ENCODE data around the gene THBS1. TPM values are rescaled to one million over a fixed set of nuclear protein-coding genes. Genes with fewer than 3 reads are reported as not detected.

Gene THBS1
- polyA plus RNA-seq, 1 experiment, result 6,610 TPM

- ChIA-PET POLR2A (no interaction called here), CTCF (interaction anchor here (1.0 kb wide), 1 partner anchor 73 kb away, joined by 3 read pairs; no protein-coding TSS in a partner anchor)
- Histone ChIP-seq H3K27me3 (ENCODE audit: control insufficient read depth, insufficient read depth, low read length) (no peaks in the 10 kb centered on the region), H3K36me3 (ENCODE audit: control insufficient read depth, insufficient read depth, low read length) (no peaks in the 10 kb centered on the region), H3K4me3 (ENCODE audit: low read depth, low read length) (no peak overlapping the region)
- DNase-seq (ENCODE audit: low read depth), result no peak
- TF ChIP-seq CTCF (IDR thresholded peaks at IDR 0.05; ENCODE audit: insufficient read depth, low read depth, low read length), result no peak
These were observed 32.4 kb downstream of the THBS1 start for GRCh38 chr15:39613271-39613670.

GRCh38 chr15:39613861-39614260 lies 33.0 kb downstream of the THBS1 start:
- CTCF ChIA-PET, result no interaction called here
- Histone ChIP-seq H3K4me3 (ENCODE audit: low read depth, low read length) (no peak overlapping the region), H3K27me3 (ENCODE audit: control insufficient read depth, insufficient read depth, low read length) (no peaks in the 10 kb centered on the region), H3K36me3 (ENCODE audit: control insufficient read depth, insufficient read depth, low read length) (no peaks in the 10 kb centered on the region)
- TF ChIP-seq CTCF (IDR thresholded peaks at IDR 0.05; ENCODE audit: insufficient read depth, low read depth, low read length), result no peak
- no peak for DNase-seq (ENCODE audit: low read depth)
- POLR2A ChIA-PET, result no interaction called here

- Histone ChIP-seq H3K27me3 (ENCODE audit: control insufficient read depth, insufficient read depth, low read length) (no peaks in the 10 kb centered on the region), H3K36me3 (ENCODE audit: control insufficient read depth, insufficient read depth, low read length) (no peaks in the 10 kb centered on the region), H3K4me3 (ENCODE audit: low read depth, low read length) (no peak overlapping the region)
- no peak for DNase-seq (ENCODE audit: low read depth)
- ChIA-PET CTCF (no interaction called here), POLR2A (no interaction called here)
- TF ChIP-seq CTCF (IDR thresholded peaks at IDR 0.05; ENCODE audit: insufficient read depth, low read depth, low read length), result no peak
These were observed 36.0 kb downstream of the THBS1 start for GRCh38 chr15:39616731-39617455.

DNA sequence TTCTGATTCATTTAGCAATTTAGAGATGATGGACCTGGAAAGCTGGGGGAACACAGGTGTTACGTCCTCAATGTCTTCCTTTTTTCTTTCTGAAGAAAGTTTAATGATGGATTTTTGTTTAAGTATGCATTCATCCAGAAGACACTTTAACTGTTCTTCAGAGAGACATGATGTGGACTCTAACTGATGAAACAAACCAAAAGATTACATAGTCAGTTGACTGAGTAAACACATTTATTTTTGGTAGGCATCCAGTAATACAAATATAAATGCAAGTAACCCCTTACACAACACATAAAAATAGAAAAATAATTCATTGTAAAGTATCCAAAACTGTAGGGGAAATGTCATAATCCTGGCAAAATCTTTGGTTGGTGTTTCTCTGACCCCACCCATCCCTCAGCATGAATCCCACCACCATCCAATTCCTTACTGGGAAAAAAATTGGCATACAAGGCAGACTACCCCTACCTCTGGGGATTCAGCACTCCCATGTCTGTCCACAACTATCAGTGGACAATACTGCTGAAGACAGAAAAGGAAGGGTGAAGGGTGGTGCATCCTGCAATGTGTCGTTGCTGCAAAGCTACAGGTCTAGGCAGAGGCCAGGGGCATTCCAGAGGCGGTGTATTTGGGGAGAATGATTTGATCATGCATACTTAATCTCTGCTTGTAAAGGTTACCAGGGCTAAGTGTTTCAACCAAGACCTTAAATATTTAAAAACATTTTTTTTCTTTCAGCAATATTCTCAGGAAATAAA lies 37.4 kb downstream of the THBS1 start:
- TF ChIP-seq CTCF (IDR thresholded peaks at IDR 0.05; ENCODE audit: insufficient read depth, low read depth, low read length), result no peak
- Histone ChIP-seq H3K4me3 (ENCODE audit: low read depth, low read length) (no peak overlapping the region), H3K27me3 (ENCODE audit: control insufficient read depth, insufficient read depth, low read length) (no peaks in the 10 kb centered on the region), H3K36me3 (ENCODE audit: control insufficient read depth, insufficient read depth, low read length) (no peaks in the 10 kb centered on the region)
- ChIA-PET CTCF (interaction anchor here (1.2 to 1.9 kb wide), 2 partner anchors 10 to 15 kb away, joined by 3 to 4 read pairs; no protein-coding TSS in a partner anchor), POLR2A (interaction anchor here (0.5 kb wide), 1 partner anchor 23 kb away, joined by 4 read pairs; no protein-coding TSS in a partner anchor)
- DNase-seq (ENCODE audit: low read depth), result no peak

GRCh38 chr15:39621210-39621609 lies 40.3 kb downstream of the THBS1 start:
- POLR2A ChIA-PET, result no interaction called here
- no peak for TF ChIP-seq CTCF (IDR thresholded peaks at IDR 0.05; ENCODE audit: insufficient read depth, low read depth, low read length)
- Histone ChIP-seq H3K4me3 (ENCODE audit: low read depth, low read length) (no peak overlapping the region), H3K27me3 (ENCODE audit: control insufficient read depth, insufficient read depth, low read length) (no peaks in the 10 kb centered on the region), H3K36me3 (ENCODE audit: control insufficient read depth, insufficient read depth, low read length) (no peaks in the 10 kb centered on the region)
- no peak for DNase-seq (ENCODE audit: low read depth)
- CTCF ChIA-PET, result interaction anchor here (0.6 to 1.4 kb wide), 4 partner anchors 11 to 45 kb away, joined by 3 read pairs; no protein-coding TSS in a partner anchor
